HCT116 (cell line): Measurements from ENCODE around the gene GLRA3.

Source experiments
- CTCF ChIP-seq, 3 experiments: fragments of 200-600 bp in 1 of 3; sonication (generic) in 1 of 3; IDR thresholded peaks in 2 of 3; conservative IDR thresholded peaks in 1 of 3; 2 replicates each; pipeline ENCODE4 v1.5.1; 2012 to 2017; ENCODE audit warnings: low read depth in 2 of 3, low read length in 2 of 3, antibody characterized with exemption in 1 of 3, borderline replicate concordance in 1 of 3, control low read depth in 1 of 3, mild to moderate bottlenecking in 1 of 3, mixed read lengths in 1 of 3, mixed run types in 1 of 3, moderate library complexity in 1 of 3; ENCODE audit not compliant: insufficient read depth in 1 of 3
- EGR1 ChIP-seq: IDR thresholded peaks from 2 replicates; pipeline ENCODE4 v1.6.1; 2012; ENCODE audit warnings: low read depth
- EZH2phosphoT487 ChIP-seq: fragments of 200-600 bp; IDR thresholded peaks from 2 replicates; pipeline ENCODE4 v1.6.1; 2018; ENCODE audit warnings: antibody characterized with exemption, borderline replicate concordance
- JUND ChIP-seq: IDR thresholded peaks from 2 replicates; pipeline ENCODE4 v1.6.1; 2012
- POLR2A ChIP-seq: IDR thresholded peaks from 2 replicates; pipeline ENCODE4 v1.7.0; 2011; ENCODE audit warnings: borderline replicate concordance; ENCODE audit not compliant: insufficient read depth, insufficient read length; ENCODE audit errors: extremely low read depth
- POLR2AphosphoS5 ChIP-seq: IDR thresholded peaks from 2 replicates; pipeline ENCODE4 v1.6.1; 2011; ENCODE audit warnings: mild to moderate bottlenecking, low read depth, low read length, moderate library complexity
- RAD21 ChIP-seq: IDR thresholded peaks from 2 replicates; pipeline ENCODE4 v1.6.1; 2012; ENCODE audit warnings: low read depth, mild to moderate bottlenecking

GRCh38 chr4:174595141-174595929 is 233.7 kb downstream of the GLRA3 start:
- TF ChIP-seq POLR2AphosphoS5 = no peak
- no peak for TF ChIP-seq POLR2A
- TF ChIP-seq EZH2phosphoT487 = no peak
- TF ChIP-seq CTCF (IDR thresholded peaks at IDR 0.05 in 2 of 3, conservative IDR thresholded peaks at IDR 0.05 in 1 of 3; ENCODE audit: borderline replicate concordance in 1 of 3, insufficient read depth in 1 of 3, low read depth in 2 of 3, low read length in 2 of 3) = no peak
- no peak for TF ChIP-seq JUND
- TF ChIP-seq RAD21 = no peak
- no peak for TF ChIP-seq EGR1
